K562 (cell line): ENCODE data around the gene KIFC3. TPM values are rescaled to one million over a fixed set of nuclear protein-coding genes. Genes with fewer than 3 reads are reported as not detected.

Source experiments
- BDP1 ChIP-seq: IDR thresholded peaks from 3 replicates; pipeline ENCODE4 v1.6.1; 2011; ENCODE audit not compliant: insufficient read length, insufficient read depth
- CHD4 ChIP-seq: fragments of 200-600 bp; sonication (generic); IDR thresholded peaks from 3 replicates; pipeline ENCODE4 v1.6.1; 2012; ENCODE audit warnings: low read depth, mild to moderate bottlenecking, mixed read lengths, low read length, inconsistent platforms; ENCODE audit not compliant: insufficient read depth, insufficient replicate concordance, poor library complexity, severe bottlenecking
- CLOCK ChIP-seq: fragments of 250-450 bp; sonication (Bioruptor Pico); IDR thresholded peaks from 2 replicates; pipeline ENCODE4 v1.4.0; 2020; ENCODE audit warnings: mild to moderate bottlenecking, moderate library complexity, borderline replicate concordance
- HDAC6 ChIP-seq: IDR thresholded peaks from 2 replicates; pipeline ENCODE4 v1.6.1; 2012; ENCODE audit warnings: low read depth, mild to moderate bottlenecking, control low read depth, inconsistent platforms, low read length, moderate library complexity
- MEIS2 ChIP-seq: fragments of 450-650 bp; IDR thresholded peaks from 2 replicates; pipeline ENCODE4 v1.6.1; 2014; ENCODE audit warnings: mild to moderate bottlenecking; ENCODE audit not compliant: partially characterized antibody
- MIER1 ChIP-seq: fragments of 450-650 bp; IDR thresholded peaks from 2 replicates; pipeline ENCODE4 v1.6.1; 2016; ENCODE audit warnings: antibody characterized with exemption, mild to moderate bottlenecking, low read depth
- REST ChIP-seq, 2 experiments: fragments of 450-650 bp; formaldehyde crosslinking in 1 of 2; IDR thresholded peaks; 2 replicates each; pipeline versions ENCODE4 v1.4.0 to v1.6.1; 2014 to 2020; ENCODE audit warnings: mild to moderate bottlenecking in 2 of 2, borderline replicate concordance in 1 of 2, low read depth in 1 of 2
- ZFP36 ChIP-seq: fragments of 150-350 bp; IDR thresholded peaks from 2 replicates; pipeline ENCODE4 v1.6.1; 2018; ENCODE audit warnings: low read length, low read depth; ENCODE audit not compliant: partially characterized antibody
- ZNF146 ChIP-seq: IDR thresholded peaks from one replicate; pipeline ENCODE4 v1.6.1; 2018; ENCODE audit warnings: missing compliant biosample characterization; ENCODE audit not compliant: unreplicated experiment
- polyA plus RNA-seq, 8 experiments: library from polyadenylated mRNA; depleted of rRNA in 4 of 8; stranded (reverse) in 5 of 8; unstranded in 3 of 8; fragments of >200 nt; fragmentation: Nextera tagmentation in 2 of 8; fragmentation: Illumina TruSeq in 1 of 8; extraction: Ambion mirVana in 2 of 8; extraction: Trizol in 1 of 8; gene quantifications; 2 replicates each; pipeline versions ENCODE4 v1.2.1 to v1.2.3, GENCODE V29; 2011 to 2014; ENCODE audit warnings: inconsistent platforms in 1 of 8, missing spikeins in 1 of 8
- total RNA-seq, 7 experiments: library from RNA; depleted of rRNA in 6 of 7; stranded (reverse); fragments of >200 nt in 6 of 7; fragmentation: Illumina TruSeq in 2 of 7; extraction: Trizol in 2 of 7; gene quantifications; 2 replicates each; pipeline versions ENCODE4 v1.2.1 to v1.2.3, GENCODE V29; 2011 to 2021; ENCODE audit warnings: low replicate concordance in 1 of 7
- TF ChIP-seq, protein P1 (sequence below): fragments of 250-450 bp; sonication (Bioruptor Pico); IDR thresholded peaks from 2 replicates; pipeline ENCODE4 v1.4.0; 2020
- TF ChIP-seq, protein P2 (sequence below): fragments of 250-450 bp; sonication (Bioruptor Pico); IDR thresholded peaks from 2 replicates; pipeline ENCODE4 v1.8.0; 2022; ENCODE audit warnings: inconsistent platforms, mild to moderate bottlenecking, moderate library complexity, borderline replicate concordance

KIFC3 gene
- total and polyA plus RNA-seq, 9 of the 15 experiments (the other 6 are each of a cell fraction or from before 2014, with no cell fraction given) = 0.23 to 105 (median 26.2) TPM

- peak; percentile 21; the same call in 1 of the 2 replicates for TF ChIP-seq REST (IDR thresholded peaks at IDR 0.05; ENCODE audit: borderline replicate concordance)
- no peak for TF ChIP-seq REST (CRISPR knock-in tag; IDR thresholded peaks at IDR 0.05; ENCODE audit: low read depth)
- TF ChIP-seq, protein P1, sequence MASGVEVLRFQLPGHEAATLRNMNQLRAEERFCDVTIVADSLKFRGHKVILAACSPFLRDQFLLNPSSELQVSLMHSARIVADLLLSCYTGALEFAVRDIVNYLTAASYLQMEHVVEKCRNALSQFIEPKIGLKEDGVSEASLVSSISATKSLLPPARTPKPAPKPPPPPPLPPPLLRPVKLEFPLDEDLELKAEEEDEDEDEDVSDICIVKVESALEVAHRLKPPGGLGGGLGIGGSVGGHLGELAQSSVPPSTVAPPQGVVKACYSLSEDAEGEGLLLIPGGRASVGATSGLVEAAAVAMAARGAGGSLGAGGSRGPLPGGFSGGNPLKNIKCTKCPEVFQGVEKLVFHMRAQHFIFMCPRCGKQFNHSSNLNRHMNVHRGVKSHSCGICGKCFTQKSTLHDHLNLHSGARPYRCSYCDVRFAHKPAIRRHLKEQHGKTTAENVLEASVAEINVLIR (CRISPR knock-in tag) = no peak
- no peak for TF ChIP-seq CHD4
- TF ChIP-seq BDP1 = no peak
- no peak for TF ChIP-seq CLOCK (CRISPR knock-in tag)
- no peak for TF ChIP-seq HDAC6
- TF ChIP-seq ZFP36 = peak; percentile 25
- TF ChIP-seq, protein P2, sequence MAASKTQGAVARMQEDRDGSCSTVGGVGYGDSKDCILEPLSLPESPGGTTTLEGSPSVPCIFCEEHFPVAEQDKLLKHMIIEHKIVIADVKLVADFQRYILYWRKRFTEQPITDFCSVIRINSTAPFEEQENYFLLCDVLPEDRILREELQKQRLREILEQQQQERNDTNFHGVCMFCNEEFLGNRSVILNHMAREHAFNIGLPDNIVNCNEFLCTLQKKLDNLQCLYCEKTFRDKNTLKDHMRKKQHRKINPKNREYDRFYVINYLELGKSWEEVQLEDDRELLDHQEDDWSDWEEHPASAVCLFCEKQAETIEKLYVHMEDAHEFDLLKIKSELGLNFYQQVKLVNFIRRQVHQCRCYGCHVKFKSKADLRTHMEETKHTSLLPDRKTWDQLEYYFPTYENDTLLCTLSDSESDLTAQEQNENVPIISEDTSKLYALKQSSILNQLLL (CRISPR knock-in tag) = no peak
- TF ChIP-seq MEIS2 = no peak
- TF ChIP-seq ZNF146 (CRISPR knock-in tag) = no peak
- no peak for TF ChIP-seq MIER1
These were observed 79.1 kb downstream of the KIFC3 start (continued) for GRCh38 chr16:57723170-57723569.
